ENCODE results near the gene LGR6. TPM values are rescaled to one million over a fixed set of nuclear protein-coding genes. Genes with fewer than 3 reads are reported as not detected.

The LGR6 gene
- total RNA-seq, 6 experiments from 2014 or later: 0.17 to 2.0 (median 1.0) TPM

DNA sequence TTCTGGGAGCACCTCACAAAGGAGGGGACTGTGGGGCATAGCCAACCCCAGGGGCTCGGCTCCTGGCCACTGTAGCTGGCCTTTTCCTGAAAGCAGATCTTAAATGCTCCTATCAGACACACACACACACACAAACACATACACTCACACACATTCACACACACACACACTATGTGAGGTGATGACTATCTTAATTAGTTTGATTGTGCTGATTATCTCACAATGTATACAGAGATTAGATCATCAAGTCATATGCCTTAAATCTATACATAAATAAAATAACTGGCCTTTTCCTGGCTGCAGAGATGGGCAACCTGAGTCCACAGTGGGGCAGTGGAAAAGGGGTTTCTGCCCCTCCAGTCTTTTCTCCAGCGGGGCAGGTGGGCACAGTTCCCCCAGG lies 27.1 kb downstream of the LGR6 start:
- no peak for DNase-seq
- WGBS (ENCODE audit: insufficient coverage, low coverage, low lambda C conversion rate, missing lambda C conversion rate): 37% methylated on average over 2 of the region's 2 CpGs
- Histone ChIP-seq H3K9me3 (no peaks in the 10 kb centered on the region), H3K4me3 (no peak overlapping the region), H3K4me1 (no peaks in the 10 kb centered on the region), H3K27ac (no peak overlapping the region), H3K27me3 (no peaks in the 10 kb centered on the region), H3K36me3 (no peaks in the 10 kb centered on the region)
- TF ChIP-seq, protein P1, sequence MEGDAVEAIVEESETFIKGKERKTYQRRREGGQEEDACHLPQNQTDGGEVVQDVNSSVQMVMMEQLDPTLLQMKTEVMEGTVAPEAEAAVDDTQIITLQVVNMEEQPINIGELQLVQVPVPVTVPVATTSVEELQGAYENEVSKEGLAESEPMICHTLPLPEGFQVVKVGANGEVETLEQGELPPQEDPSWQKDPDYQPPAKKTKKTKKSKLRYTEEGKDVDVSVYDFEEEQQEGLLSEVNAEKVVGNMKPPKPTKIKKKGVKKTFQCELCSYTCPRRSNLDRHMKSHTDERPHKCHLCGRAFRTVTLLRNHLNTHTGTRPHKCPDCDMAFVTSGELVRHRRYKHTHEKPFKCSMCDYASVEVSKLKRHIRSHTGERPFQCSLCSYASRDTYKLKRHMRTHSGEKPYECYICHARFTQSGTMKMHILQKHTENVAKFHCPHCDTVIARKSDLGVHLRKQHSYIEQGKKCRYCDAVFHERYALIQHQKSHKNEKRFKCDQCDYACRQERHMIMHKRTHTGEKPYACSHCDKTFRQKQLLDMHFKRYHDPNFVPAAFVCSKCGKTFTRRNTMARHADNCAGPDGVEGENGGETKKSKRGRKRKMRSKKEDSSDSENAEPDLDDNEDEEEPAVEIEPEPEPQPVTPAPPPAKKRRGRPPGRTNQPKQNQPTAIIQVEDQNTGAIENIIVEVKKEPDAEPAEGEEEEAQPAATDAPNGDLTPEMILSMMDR (IDR thresholded peaks at IDR 0.05): no peak
- TF ChIP-seq POLR2A (IDR thresholded peaks at IDR 0.05): no peak
- ATAC-seq: no peak
- intact Hi-C loops (cut with DNase I): no loop called here

DNA sequence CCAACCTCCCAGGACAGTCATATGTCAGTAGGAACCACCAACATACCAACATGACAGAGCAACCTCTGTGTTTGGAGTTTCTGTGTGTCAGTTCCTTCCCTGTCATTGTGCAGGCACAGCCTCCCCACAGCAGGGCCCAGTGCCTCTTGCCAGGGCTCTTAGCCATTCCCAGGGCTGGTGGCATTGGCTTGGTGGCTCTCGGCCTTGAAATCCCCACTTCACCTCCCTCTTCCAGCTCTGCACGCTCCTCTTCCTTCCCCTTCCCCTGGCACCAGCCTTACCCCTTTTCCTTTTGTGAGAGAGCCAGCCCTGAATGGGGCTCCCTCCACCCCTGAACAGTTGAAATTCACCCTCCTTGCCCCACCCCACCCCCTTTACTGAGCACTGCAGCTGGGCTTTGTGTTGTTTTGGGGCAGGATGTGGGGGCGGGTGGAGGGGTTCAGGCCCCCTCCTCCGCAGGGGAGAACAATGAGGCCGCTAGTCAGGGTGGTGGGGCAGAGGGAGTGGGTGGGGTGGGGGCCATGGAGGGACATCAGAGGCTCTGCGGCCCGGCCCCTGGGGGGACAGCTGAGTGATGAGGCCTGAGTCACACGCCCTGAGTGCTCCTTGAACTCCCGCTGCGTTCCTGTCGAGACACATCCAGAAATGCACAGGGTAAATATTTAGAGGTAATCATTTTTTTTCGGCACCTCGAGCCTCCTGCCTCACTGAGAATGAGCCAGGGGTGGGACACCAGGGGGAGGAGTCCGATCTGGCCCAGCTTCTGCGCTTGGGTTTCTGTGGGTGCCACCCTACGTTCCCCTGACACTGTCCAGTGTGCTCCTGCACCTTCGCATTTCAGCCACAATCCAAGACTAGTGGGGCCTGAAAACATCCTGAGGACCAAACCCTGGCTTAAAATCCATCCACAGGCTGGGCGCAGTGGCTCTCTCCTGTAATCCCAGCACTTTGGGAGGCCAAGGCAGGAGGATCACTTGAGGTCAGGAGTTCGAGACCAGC lies 28.6 kb downstream of the LGR6 start:
- Histone ChIP-seq H3K9me3 (no peaks in the 10 kb centered on the region), H3K27me3 (no peaks in the 10 kb centered on the region), H3K4me3 (no peak overlapping the region), H3K36me3 (no peaks in the 10 kb centered on the region), H3K4me1 (no peaks in the 10 kb centered on the region), H3K27ac (no peak overlapping the region)
- TF ChIP-seq, protein P1 (IDR thresholded peaks at IDR 0.05): no peak
- TF ChIP-seq POLR2A (IDR thresholded peaks at IDR 0.05): no peak
- DNase-seq (no peak), ATAC-seq (no peak)
- WGBS (ENCODE audit: insufficient coverage, low coverage, low lambda C conversion rate, missing lambda C conversion rate): 60% methylated on average over 1 of the region's 19 CpGs
- intact Hi-C loops (cut with DNase I): no loop called here

DNA sequence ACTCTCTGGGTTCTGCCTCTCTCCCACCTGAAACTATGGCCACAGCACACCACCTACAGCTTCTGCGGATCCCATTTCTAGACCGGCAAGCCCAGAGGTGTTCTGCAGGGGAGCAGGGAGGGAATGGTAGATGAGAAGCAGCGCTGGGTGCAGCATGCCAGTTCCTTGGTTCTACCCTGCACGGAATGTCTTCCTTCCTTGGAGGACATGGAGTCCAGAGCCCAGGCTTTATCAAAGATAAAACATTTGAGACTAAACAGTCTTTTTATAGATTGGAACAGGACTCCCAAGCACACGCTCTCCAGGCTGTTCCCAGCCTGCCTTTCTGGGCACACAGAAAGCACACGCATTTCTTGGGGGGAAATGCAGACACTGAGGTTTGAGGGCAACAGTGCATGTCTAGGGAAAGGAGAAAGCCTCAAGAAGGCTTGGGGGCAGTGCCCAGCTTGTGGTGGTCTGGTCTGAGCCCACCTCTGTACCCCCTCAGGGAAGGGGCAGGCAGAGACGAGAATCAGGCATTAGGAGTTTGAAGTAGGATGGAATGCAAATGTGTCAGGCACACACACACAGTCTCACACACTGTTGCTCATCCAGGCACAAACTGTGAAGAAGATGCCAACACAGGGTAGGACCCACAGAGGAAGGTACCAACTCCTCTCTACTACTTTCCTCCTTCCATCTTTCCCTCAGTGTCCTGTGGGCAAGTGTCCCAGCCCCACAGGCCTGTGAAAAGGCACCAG lies 29.7 kb downstream of the LGR6 start:
- H3K27me3 ChIP-seq: no peaks in the 10 kb centered on the region
- intact Hi-C loops (cut with DNase I): no loop called here
- no peaks in the 10 kb centered on the region for H3K4me1 ChIP-seq
- no peak for DNase-seq
- peak in 1 of 4 donors; percentile 20 for ATAC-seq
- no peaks in the 10 kb centered on the region for H3K9me3 ChIP-seq
- no peak overlapping the region for H3K27ac ChIP-seq
- TF ChIP-seq, protein P1 (IDR thresholded peaks at IDR 0.05): no peak
- no peak for TF ChIP-seq POLR2A (IDR thresholded peaks at IDR 0.05)
- WGBS (ENCODE audit: insufficient coverage, low coverage, low lambda C conversion rate, missing lambda C conversion rate): 76% methylated on average over 4 of the region's 7 CpGs
- H3K4me3 ChIP-seq: no peak overlapping the region
- no peaks in the 10 kb centered on the region for H3K36me3 ChIP-seq

DNA sequence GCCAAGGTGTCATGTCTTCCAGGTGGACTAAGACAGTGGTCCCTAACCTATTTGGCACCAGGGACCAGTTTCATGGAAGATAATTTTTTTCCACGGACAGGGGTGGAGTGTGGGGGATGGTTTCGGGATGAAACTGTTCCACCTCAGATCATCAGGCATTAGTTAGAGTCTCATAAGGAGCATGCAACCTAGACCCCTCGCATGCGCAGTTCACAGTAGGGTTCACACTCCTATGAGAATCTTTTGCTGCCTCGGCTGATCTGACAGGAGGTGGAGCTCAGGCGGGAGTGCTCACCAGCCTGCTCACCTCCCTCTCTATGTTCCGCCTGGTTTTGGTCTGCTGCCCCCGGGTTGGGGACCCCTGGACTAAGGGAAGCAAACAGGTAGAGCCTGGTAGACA lies 30.9 kb downstream of the LGR6 start:
- intact Hi-C loops (cut with DNase I): no loop called here
- no peak for DNase-seq
- Histone ChIP-seq H3K9me3 (no peaks in the 10 kb centered on the region), H3K4me3 (no peak overlapping the region), H3K4me1 (no peaks in the 10 kb centered on the region), H3K27me3 (no peaks in the 10 kb centered on the region), H3K27ac (no peak overlapping the region), H3K36me3 (no peaks in the 10 kb centered on the region)
- TF ChIP-seq, protein P1 (IDR thresholded peaks at IDR 0.05): no peak
- no peak for TF ChIP-seq POLR2A (IDR thresholded peaks at IDR 0.05)
- no peak for ATAC-seq
- WGBS (ENCODE audit: insufficient coverage, low coverage, low lambda C conversion rate, missing lambda C conversion rate): 61% methylated on average over 6 of the region's 8 CpGs

All from right lobe of liver (tissue), 6 donors.